Activated naive CD8-positive, alpha-beta T cell treated with anti-CD3 and anti-CD28 coated beads, Interleukin-2, amount 50 U/mL, for 24 hours (primary cell): ENCODE measurements around the gene IFT122.

Source experiments
- ATAC-seq: fragments of 150-1000 bp; cut with Tn5 transposase; one replicate; pipeline ENCODE4 v1.10.0; 2021
- DNase-seq: peaks from one replicate; pipeline ENCODE4 v3.0.0; 2021
- H3K27ac Mint-ChIP-seq: one replicate; pipeline ENCODE4 v1.8.0; 2021; ENCODE audit warnings: mild to moderate bottlenecking, mixed read lengths
- H3K27me3 Mint-ChIP-seq: one replicate; pipeline ENCODE4 v1.8.0; 2021; ENCODE audit warnings: mixed read lengths
- H3K36me3 Mint-ChIP-seq: one replicate; pipeline ENCODE4 v1.8.0; 2021; ENCODE audit warnings: low read depth, mixed read lengths
- H3K4me1 Mint-ChIP-seq: one replicate; pipeline ENCODE4 v1.8.0; 2021; ENCODE audit warnings: mixed read lengths
- H3K4me3 Mint-ChIP-seq: one replicate; pipeline ENCODE4 v1.8.0; 2021; ENCODE audit warnings: mild to moderate bottlenecking, moderate library complexity, mixed read lengths
- H3K9me3 Mint-ChIP-seq: one replicate; pipeline ENCODE4 v1.8.0; 2021; ENCODE audit warnings: mixed read lengths

The IFT122 gene

DNA sequence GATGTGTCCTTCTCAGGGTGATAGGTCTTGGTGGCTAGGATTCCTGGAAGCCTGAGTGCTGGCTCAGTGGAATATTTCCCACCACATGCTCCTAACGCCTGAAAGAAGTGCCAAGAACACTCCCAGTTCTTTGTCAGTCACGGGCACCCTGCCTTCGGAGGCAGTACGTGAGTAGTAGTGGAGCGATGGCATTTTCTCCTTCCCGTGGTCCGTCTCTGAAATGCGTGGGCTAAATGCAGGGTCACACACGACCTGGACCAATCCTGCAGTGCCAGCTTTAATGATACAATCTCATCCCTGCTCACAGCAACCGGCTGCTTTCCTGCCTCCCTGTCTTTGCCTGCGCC lies 117.5 kb downstream of the IFT122 start:
- Mint-ChIP-seq H3K9me3 (no peaks in the 10 kb centered on the region), H3K27ac (no peak overlapping the region), H3K4me3 (no peak overlapping the region), H3K27me3 (peaks cover 4% of the 10 kb centered on the region), H3K36me3 (no peaks in the 10 kb centered on the region), H3K4me1 (peaks cover 15% of the 10 kb centered on the region)
- DNase-seq (no peak), ATAC-seq (no peak)

DNA sequence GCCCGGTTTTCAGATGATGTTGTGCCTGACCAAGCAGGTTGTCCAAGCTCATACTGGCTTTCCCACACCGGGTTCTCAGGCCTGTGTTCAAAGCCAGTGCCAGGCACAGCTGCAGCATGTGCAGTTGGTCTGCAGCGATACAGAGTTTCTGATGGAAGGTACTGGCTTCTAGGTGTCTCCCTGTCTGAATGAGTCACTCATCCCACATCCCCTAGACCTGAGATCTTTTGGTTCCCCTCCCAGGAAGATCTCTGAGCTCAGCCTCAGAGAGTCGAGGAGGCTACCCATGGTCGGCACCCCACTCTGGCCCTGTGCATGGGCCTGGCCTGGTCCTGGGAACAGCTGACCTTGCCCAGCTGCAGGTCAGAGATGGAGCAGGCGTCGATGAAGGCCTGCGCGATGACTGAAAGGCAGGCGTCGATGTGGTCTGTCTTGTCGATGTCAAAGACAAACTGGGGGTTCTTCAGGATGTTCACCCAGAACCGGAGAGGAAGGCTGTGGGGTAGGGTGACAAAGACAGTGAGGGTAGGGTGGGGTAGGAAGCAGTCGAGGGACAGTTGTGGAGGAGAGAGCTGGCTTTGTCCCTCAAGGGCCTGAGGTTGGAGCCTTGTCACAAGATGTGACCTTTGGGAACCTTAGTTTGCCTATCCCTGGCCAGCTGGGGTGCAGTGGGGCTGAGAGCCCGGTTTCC lies 118.2 kb downstream of the IFT122 start:
- ATAC-seq: peak; percentile 41
- H3K27ac Mint-ChIP-seq: no peak overlapping the region
- peaks cover 4% of the 10 kb centered on the region for H3K27me3 Mint-ChIP-seq
- no peaks in the 10 kb centered on the region for H3K36me3 Mint-ChIP-seq
- H3K9me3 Mint-ChIP-seq: no peaks in the 10 kb centered on the region
- DNase-seq: no peak
- H3K4me3 Mint-ChIP-seq: no peak overlapping the region
- peaks cover 15% of the 10 kb centered on the region for H3K4me1 Mint-ChIP-seq

GRCh38 chr3:129558772-129559564 lies 118.9 kb downstream of the IFT122 start:
- no peak overlapping the region for H3K27ac Mint-ChIP-seq
- ATAC-seq: no peak
- H3K36me3 Mint-ChIP-seq: no peaks in the 10 kb centered on the region
- peaks cover 14% of the 10 kb centered on the region for H3K4me1 Mint-ChIP-seq
- peaks cover 4% of the 10 kb centered on the region for H3K27me3 Mint-ChIP-seq
- H3K9me3 Mint-ChIP-seq: no peaks in the 10 kb centered on the region
- no peak overlapping the region for H3K4me3 Mint-ChIP-seq
- DNase-seq: no peak

- H3K4me3 Mint-ChIP-seq: no peak overlapping the region
- H3K27ac Mint-ChIP-seq: no peak overlapping the region
- ATAC-seq (no peak), DNase-seq (no peak)
- peaks cover 3% of the 10 kb centered on the region for H3K27me3 Mint-ChIP-seq
- H3K4me1 Mint-ChIP-seq: peaks cover 10% of the 10 kb centered on the region
- no peaks in the 10 kb centered on the region for H3K9me3 Mint-ChIP-seq
- H3K36me3 Mint-ChIP-seq: no peaks in the 10 kb centered on the region
Measured at GRCh38 chr3:129559565-129560079, 119.6 kb downstream of the IFT122 start.

- Mint-ChIP-seq H3K4me3 (no peak overlapping the region), H3K27ac (peak overlapping the region; percentile 6), H3K36me3 (no peaks in the 10 kb centered on the region), H3K4me1 (peaks cover 10% of the 10 kb centered on the region), H3K9me3 (no peaks in the 10 kb centered on the region), H3K27me3 (no peaks in the 10 kb centered on the region)
- no peak for ATAC-seq
- DNase-seq: no peak
Measured at GRCh38 chr3:129560269-129560787, 120.3 kb downstream of the IFT122 start.

DNA sequence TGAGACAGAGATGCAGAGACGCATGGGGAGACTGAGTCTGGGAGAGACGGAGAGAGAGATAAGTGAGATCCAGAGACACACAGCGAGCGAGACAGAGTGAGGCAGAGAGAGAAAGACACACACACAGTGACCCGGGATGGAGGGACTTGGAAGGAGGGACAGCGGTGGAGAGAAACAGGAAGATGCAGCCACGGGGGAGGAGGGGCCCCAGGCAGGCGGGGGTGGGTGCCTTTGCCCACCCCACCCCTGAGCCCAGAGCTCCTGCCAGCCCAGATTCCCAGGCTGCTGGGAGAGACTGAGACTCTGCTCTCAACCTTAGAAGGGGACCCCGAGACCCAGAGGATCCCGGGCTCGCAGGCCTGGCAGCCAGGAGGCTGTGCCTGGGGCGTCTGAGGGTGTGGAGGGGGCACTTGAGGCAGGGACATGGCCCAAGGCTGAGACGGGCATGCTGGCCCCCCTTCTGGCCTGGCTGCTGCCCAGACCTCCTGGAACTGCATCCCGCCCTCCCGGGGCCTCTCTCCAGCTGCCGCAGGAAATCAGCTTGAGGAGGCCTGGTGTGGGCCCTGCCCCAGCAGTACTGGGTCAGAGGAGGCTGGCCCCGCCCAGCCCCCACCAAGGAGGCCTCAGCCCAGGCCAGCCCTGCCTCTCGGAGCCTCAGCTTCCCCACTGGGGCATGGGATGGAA lies 121.0 kb downstream of the IFT122 start:
- H3K4me1 Mint-ChIP-seq: peaks cover 10% of the 10 kb centered on the region
- no peaks in the 10 kb centered on the region for H3K36me3 Mint-ChIP-seq
- peak overlapping the region; percentile 6 for H3K27ac Mint-ChIP-seq
- no peaks in the 10 kb centered on the region for H3K27me3 Mint-ChIP-seq
- ATAC-seq (no peak), DNase-seq (no peak)
- no peak overlapping the region for H3K4me3 Mint-ChIP-seq
- H3K9me3 Mint-ChIP-seq: no peaks in the 10 kb centered on the region

GRCh38 chr3:129561619-129562248 lies 121.7 kb downstream of the IFT122 start:
- Mint-ChIP-seq H3K4me1 (peaks cover 10% of the 10 kb centered on the region), H3K27ac (no peak overlapping the region), H3K27me3 (no peaks in the 10 kb centered on the region), H3K4me3 (no peak overlapping the region), H3K9me3 (no peaks in the 10 kb centered on the region), H3K36me3 (no peaks in the 10 kb centered on the region)
- ATAC-seq: no peak
- no peak for DNase-seq

DNA sequence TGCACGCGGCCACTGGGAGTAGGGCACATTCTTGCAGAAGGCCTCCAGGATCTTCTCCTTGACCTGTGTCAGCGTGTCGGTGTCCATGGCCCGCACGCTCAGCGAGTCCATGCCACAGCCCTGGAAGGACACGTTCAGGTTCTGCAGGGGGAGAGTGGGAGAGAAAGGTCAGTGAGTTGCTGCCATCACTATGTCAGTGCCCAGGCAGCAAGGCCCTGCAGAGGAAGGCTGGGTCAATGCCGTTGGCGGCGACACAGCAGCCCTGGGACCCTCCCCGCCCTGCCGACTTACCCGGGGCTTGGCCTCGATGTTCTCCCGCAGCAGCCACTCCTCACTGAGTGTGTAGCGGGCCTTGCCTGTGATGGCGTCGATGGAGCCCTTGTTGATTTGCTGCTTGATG lies 122.8 kb downstream of the IFT122 start:
- DNase-seq (no peak), ATAC-seq (no peak)
- Mint-ChIP-seq H3K27ac (no peak overlapping the region), H3K27me3 (no peaks in the 10 kb centered on the region), H3K4me3 (no peak overlapping the region), H3K36me3 (no peaks in the 10 kb centered on the region), H3K4me1 (peaks cover 9% of the 10 kb centered on the region), H3K9me3 (no peaks in the 10 kb centered on the region)

DNA sequence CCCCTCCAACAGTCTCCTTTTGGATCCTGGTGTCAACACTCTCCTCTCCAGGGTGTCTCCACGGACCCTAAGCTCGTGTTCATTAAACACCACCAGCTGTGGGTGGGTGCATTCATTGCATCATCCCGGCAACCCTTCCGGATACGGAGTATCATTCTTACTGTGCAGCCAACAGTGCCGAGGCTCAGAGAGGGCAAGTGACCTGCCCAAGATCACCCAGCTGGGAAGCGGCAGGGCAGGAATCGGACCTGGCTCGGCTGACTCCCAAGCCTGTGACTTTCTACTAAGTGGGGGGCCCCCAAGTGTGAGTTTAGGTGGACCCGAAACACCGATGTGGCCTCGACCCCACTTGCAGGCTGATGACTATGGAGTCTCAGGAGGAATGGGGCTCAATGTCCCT lies 123.3 kb downstream of the IFT122 start:
- no peak for DNase-seq
- Mint-ChIP-seq H3K27ac (no peak overlapping the region), H3K27me3 (no peaks in the 10 kb centered on the region), H3K4me3 (no peak overlapping the region), H3K36me3 (no peaks in the 10 kb centered on the region), H3K4me1 (peaks cover 6% of the 10 kb centered on the region), H3K9me3 (no peaks in the 10 kb centered on the region)
- ATAC-seq: no peak

- ATAC-seq (no peak), DNase-seq (no peak)
- Mint-ChIP-seq H3K9me3 (no peaks in the 10 kb centered on the region), H3K4me3 (no peak overlapping the region), H3K36me3 (no peaks in the 10 kb centered on the region), H3K27ac (no peak overlapping the region), H3K27me3 (no peaks in the 10 kb centered on the region), H3K4me1 (peaks cover 5% of the 10 kb centered on the region)
Measured at GRCh38 chr3:129563850-129564535, 124.0 kb downstream of the IFT122 start.

DNA sequence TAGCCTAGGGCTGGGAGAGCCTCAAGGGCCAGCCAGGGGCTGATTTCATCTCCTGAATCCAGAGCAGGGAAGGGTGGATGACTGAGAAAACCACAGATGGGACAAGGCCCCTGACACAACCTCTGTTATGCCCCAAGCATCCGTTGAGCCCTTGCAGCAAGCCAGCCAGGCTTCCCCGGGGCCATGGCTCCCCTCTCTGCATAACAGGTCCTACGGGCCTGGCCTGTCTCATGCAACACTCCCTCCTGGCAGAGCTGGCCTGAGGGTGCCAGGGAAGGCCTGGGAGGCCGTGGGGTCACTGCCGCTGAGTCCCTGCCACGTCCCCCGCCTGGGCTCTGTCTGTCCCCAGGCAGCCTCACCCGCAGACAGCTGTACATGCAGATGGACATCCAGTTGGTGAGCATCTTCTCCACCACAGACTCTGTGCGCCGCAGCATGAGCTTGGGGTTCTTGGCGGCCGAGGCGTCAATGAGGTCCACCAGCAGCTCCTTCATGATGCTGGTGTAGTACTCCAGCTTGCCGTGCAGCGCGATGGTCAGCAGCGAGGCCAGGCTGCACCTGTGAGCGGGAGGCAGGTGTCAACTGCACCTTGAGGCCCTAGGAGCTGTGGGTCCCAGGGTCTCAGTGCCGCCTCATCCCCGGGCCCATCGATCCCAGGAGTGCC lies 125.1 kb downstream of the IFT122 start:
- Mint-ChIP-seq H3K9me3 (no peaks in the 10 kb centered on the region), H3K4me1 (peaks cover 5% of the 10 kb centered on the region), H3K4me3 (no peak overlapping the region), H3K27me3 (no peaks in the 10 kb centered on the region), H3K27ac (no peak overlapping the region), H3K36me3 (no peaks in the 10 kb centered on the region)
- ATAC-seq (no peak), DNase-seq (no peak)

- Mint-ChIP-seq H3K4me3 (no peak overlapping the region), H3K4me1 (peaks cover 2% of the 10 kb centered on the region), H3K36me3 (no peaks in the 10 kb centered on the region), H3K27me3 (no peaks in the 10 kb centered on the region), H3K9me3 (no peaks in the 10 kb centered on the region), H3K27ac (no peak overlapping the region)
- ATAC-seq: no peak
- DNase-seq: no peak
Measured at GRCh38 chr3:129565902-129566301, 125.9 kb downstream of the IFT122 start.

GRCh38 chr3:129567176-129567705 lies 127.2 kb downstream of the IFT122 start:
- Mint-ChIP-seq H3K27me3 (no peaks in the 10 kb centered on the region), H3K4me3 (no peak overlapping the region), H3K27ac (no peak overlapping the region), H3K36me3 (no peaks in the 10 kb centered on the region), H3K9me3 (no peaks in the 10 kb centered on the region), H3K4me1 (peaks cover 2% of the 10 kb centered on the region)
- DNase-seq (no peak), ATAC-seq (no peak)
